GM19324 (cell line): ENCODE results near the gene INSYN1.
"Not testable (repeated sequence)": the region's sequence is repeated elsewhere in the genome, so short reads cannot be mapped to it uniquely, and the experiment has no call there.

Experiments used
- ATAC-seq: cut with Tn5 transposase; IDR thresholded peaks from one replicate; pipeline ENCODE4 v1.9.1; 2021; ENCODE audit warnings: mild to moderate bottlenecking, moderate library complexity; ENCODE audit not compliant: unreplicated experiment, low FRiP score

INSYN1 gene, protein sequence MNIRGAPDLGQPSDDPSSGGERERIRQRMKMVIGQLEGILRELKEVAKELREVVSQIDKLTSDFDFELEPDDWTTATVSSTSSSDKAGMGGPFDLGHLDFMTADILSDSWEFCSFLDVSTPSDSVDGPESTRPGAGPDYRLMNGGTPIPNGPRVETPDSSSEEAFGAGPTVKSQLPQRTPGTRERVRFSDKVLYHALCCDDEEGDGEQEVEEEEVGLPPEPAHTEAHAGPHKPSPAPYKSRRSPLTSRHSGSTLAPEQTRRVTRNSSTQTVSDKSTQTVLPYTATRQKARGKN

GRCh38 chr15:73753250-73754130 lies at the start of gene INSYN1:
TSS of gene INSYN1 (minus strand) at chr15:73753351. CDS start at chr15:73751130, 2,221 bp downstream.
- no peak for ATAC-seq

DNA sequence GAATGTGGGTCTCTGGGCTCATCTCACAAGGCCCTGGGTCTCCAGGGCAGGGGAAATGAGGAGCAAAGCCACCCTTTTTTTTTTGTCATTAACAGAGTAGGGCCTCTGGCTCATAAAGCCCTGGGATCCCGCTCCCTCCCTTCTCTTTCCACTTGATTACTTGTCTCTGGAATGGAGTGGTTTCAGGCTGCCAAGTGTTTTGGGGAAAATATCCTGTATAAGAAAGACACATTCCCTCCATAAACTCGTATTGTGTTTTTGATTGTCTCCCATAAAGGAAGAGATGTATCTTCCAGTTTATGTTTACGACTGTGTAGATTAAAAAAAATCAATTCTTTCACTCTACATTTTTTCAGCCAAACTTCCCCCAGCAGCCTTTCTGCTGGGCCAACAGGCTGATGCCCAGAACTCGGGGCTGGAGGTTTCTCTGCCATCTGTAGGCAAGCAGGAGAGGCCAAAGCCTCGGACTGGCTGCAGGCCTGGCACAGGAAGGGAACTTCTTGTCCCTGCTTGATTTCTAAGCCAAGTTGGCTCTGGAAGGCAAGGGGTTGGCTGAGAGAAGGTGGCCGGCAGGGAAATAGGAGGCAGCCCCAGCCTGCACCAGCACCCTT lies 49.4 kb upstream of the INSYN1 start:
- ATAC-seq = no peak

GRCh38 chr15:73800662-73801345 lies 47.7 kb upstream of the INSYN1 start:
- ATAC-seq = no peak

- no peak for ATAC-seq
Measured at GRCh38 chr15:73799466-73799865, 46.3 kb upstream of the INSYN1 start.

DNA sequence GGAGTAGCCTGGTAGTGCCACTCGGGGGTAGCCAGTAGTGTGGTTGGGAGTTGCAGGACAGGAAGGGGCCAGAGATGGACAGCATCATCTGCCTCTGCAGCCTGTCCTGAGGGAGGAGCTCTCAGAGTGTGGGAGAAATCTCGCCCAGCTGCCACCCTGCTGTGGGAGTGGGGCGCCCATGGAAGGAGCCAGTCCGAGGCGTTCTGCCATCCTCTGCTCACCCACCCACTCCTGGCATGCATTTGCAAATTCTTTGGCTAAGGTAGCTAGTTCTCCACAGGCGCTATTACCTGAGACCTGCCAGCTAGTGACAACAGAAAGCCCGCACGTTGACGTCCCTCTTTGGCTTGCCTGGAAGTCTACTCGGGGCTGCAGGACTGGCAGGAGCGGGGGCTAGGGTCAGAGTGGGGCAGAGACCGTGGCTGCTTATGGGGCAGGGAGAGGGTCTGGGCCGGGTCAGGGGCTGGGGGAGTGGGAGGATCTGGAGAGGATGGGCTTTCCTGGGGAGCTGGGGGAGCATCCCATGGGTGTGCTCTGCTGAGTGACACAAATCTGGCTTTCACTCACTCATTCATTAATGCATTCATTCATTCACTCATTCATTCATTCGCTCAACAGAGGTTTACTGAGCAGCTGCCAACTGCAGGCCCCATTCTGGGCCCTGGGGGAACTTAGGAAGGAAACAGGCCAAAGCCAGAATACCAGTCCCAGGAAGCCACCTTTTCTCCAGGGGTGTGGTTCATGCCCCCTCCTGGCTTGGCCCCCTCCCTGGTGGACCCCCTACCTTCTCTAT lies 44.4 kb upstream of the INSYN1 start:
- no peak for ATAC-seq

DNA sequence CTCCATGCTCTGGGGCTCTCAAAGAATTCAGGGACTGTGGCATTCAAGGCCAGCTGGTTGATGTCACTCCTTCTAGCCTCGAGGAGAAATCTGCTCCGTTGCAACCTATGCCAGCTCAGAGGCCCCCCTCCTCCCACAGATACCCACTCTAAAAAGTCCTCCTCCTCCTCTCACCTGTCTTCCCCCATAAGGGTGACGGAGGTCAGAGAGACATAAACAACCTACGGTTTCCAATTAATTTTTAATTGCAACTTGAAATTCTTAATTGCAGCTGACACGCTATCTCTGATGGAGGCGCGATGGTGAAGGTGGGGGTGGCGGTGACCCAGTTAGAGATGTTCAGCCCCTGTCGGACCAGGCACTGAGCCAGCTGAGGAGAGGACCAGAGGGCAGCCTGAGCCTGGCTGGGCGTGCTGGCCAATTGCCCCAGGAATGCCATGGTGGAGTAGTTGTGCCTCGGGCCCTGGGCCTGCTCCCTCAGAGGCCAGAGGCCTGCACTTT lies 43.2 kb upstream of the INSYN1 start:
- ATAC-seq = no peak

GRCh38 chr15:73794443-73795133 lies 41.4 kb upstream of the INSYN1 start:
- no peak for ATAC-seq

DNA sequence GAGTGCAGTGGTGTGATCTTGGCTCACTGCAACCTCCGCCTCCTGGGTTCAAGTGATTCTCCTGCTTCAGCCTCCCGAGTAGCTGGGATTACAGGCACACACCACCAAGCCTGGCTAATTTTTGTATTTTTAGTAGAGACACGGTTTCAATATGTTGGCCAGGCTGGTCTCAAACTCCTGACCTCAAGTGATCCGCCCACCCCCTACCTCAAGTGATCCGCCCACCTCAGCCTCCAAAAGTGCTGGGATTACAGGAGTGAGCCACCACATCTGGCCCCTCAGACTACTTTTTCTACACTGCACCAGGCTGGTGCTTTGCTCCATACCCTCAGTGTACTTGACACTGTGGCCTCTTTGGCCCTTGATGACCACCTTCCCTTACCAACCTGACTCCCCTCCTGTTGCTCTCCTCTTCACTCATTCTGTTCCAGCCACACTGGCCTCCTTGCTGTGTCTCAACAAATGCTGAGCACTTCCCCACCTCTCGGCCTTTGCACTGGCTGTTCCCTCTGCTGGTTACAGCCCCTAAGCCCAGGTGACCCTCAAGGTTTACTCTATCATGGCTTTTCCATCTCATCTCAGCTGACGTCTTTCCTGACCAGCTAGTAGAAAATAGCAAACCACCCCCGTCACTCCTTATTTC lies 39.9 kb upstream of the INSYN1 start:
- not testable (repeated sequence) for ATAC-seq

- ATAC-seq = no peak
Measured at GRCh38 chr15:73792415-73792814, 39.3 kb upstream of the INSYN1 start.

DNA sequence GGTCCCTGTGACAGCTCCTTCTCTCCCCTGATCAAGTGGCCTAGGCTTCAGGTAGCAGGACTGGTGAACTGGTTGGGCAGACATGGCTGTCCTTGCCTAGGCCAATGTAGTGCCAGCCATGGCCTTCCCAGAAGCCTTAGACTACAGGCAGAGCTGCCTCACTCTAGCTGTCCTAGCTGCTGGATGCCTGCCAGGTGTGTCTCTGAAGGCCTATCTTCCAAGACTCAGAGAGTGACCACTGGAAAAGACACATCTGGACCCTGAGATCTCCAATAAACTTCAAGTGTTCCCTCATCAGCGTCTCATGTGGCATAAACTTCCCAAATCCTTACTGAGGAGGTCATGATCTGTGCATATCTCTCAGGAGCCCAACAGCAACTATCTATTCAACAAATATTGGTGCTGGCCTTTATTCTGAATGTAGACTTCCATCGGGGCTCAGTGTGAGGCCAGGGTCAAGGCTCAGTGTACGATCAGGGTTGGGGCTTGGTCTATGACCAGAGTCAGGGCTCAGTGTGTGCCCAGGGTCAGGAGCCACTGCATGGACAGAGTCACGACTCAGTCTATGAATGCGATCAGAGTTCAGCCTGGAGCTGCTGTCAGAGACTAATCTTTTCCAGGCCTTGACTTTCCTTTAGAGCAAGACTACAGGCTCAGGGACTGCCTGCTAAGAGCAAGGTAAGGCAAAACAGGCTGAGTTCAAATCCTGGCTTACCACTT lies 36.5 kb upstream of the INSYN1 start:
- no peak for ATAC-seq

DNA sequence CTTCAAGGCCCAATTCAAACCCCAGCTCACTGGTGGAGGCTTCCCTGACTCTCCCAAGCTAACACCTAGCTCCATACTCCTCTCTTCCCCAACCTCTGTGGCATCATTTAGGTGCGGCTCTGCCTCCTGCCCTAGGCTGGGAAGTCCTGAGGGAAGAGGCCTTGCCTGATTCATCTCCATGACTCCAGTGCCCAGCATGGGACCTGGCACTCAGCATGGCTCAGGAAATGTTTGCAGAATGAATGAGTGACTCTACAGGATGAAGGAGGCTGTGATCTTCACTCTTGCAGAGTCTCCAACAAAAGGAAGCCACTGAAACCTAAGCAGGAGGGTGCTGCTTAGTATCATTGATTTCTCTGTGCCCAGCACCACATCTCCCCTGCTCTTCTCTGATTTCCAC lies 34.5 kb upstream of the INSYN1 start:
- no peak for ATAC-seq

DNA sequence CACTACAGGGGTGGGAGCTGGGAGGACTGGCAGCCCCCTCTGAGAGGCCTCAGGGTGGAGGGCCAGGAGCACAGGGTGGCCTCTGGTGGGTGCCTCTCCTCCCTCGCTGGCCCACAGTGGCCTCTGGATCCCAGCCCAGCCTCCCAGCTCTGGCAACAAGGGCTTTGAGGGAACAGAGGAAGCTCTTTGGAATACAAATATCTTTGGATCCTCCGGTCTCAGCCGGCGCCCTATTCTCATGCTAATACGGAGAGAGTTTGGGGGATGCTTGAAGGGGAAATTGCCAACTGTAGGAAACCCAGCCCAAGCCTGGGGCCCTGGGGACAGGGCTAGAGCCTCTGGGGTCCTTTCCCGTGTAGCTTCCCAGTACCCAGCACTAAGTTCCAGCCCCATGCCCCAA lies 33.4 kb upstream of the INSYN1 start:
- ATAC-seq = no peak

DNA sequence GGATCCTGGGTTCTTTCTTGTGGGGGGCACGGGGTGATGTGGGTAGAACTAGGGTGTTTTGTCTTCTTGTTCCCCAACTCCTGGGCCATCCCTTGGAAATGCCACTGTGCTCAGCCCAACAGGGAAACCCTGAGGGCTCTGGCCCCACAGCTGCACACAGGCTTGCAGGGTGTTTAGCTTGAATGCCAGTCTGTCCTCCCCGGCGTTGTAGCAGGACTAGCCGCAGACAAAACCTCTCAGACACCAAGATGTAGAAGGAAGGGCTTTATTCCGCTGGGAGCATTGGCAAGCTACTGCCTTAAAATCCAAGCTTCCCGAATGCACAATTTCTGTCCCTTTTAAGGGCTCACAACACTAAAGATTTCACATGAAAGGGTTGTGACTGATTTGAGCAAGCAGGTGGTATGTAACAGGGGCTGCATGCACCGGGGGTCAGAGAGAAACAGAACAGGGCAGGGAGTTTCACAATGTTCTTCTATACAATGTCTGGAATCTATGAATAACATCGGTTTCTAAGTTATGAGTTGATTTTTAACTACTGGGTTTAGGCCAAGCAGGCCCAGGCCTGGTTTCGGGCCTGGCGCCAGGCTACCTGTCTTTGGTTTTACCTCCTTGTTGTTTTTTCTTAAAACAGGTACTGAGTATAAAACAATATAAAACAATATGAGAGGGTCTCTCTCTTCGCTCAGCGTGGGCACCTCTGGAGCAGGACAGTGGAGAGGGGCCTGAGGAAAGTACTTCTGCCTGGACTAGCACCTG lies 32.3 kb upstream of the INSYN1 start:
- ATAC-seq = not testable (repeated sequence)

- no peak for ATAC-seq
Measured at GRCh38 chr15:73784291-73784690, 31.1 kb upstream of the INSYN1 start.

DNA sequence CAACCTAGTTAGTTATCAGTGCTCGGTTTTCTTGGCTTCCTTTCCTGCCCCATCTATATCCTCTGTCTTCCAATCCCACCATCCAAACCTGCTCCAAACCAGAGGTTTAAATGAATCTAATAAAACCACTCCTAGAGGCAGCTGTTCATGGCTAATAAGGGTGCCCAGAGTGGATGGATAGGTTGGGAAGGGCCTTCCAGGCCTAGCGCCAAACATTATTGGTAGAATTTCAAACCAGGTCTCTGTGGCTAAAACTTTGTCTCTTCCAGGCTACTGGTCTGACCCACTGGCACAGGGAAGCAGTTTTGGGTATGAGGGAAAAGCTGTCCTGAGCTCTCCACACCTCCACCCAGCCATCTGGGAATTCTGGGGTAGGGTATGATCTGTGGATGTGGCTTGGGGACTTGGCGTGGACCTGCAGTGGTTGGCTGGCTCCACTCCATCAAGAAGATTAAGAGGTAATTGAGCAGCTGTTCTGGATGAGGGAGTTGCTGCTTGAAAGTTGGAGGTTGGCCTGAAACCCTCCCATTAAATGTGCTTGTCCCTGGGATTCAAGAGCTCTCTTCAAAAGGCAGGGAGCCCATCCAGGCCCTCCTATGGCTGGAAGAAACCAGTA lies 29.3 kb upstream of the INSYN1 start:
- ATAC-seq = no peak

DNA sequence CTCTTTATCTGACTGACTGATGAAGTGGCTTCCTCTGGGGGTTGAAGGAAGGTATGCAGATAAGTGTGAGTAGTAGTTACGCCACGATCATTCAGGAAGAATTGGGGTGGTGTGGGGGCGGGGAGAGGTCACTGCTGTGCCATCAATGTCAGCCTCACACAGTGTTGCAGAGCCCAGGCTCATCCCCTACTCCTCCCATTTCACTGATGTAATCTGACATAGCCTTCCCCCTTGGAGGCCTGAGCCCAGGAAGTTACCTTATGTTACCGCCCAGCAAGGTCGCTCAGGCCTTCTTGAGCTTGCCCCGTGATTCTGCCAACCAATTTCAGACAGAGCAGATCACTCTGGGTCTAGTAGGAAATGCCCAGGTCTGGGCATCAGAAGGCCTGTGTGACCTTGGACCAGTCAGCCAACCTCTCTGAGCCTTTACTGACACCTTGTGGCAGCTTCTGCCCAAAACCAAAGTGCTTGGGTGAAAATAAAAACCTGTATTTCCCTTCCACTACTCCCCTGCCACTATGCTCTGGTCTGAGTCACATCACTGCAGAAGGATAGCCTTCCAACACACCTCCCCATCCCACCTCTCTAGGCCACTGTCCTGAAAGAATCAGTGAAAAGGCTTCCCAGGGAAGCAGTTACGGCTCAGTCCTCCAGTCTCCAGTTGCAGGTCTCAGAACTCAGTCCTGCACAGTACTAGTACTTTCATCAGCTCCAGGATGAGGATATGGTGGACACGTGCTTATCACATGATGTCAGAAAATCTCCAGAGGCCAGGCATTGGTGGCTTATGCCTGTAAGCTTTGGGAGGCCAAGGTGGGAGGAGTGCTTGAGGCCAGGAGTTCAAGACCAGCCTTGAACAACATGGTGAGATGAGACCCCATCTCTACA lies 28.1 kb upstream of the INSYN1 start:
- no peak for ATAC-seq
